SIG-M5 (cell line): ENCODE data around the gene CACYBP.
"Not testable (repeated sequence)": the region's sequence is repeated elsewhere in the genome, so short reads cannot be mapped to it uniquely, and the experiment has no call there.

Source experiments
- DNase-seq: peaks from one replicate; lab custom pipeline; 2025; lab: John Stamatoyannopoulos, UW

Gene CACYBP

DNA sequence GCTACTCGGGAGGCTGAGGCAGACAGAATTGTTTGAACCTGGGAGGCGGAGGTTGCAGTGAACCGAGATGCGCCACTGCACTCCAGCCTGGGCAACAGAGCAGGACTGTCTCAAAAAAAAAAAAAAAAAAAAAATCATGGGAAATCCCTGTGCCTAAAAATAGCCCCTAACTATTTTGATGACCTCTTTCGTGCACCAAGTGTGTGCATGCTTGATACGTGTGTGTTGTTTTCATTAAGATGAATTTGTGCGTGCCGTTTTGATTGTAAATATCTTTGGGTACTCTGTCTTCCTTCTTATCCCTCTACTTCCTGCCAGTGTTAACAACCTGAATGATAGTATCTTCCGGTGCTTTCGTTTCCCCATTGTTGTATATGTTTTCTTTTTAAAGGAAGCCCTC lies 9.8 kb downstream of the CACYBP start:
- DNase-seq, result no peak

DNA sequence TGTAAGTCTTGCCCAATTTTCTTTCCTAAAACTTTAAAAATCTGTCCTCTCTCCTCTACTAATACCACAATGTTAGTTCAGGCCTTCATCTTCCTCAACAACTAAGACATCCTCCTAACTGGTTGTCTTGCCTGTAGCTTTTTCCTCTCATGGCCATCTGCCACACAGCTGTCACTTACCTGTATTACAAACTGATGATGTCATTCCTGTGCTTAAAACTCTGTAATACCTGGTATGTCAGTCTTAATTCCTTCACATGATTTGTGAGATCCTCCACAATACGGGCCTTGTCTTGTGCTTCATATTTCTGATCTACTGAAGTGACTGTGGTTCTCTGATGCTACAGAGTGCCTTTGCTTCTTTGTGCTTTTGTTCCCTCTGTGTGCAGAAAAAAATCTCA lies 13.7 kb downstream of the CACYBP start:
- no peak for DNase-seq

DNA sequence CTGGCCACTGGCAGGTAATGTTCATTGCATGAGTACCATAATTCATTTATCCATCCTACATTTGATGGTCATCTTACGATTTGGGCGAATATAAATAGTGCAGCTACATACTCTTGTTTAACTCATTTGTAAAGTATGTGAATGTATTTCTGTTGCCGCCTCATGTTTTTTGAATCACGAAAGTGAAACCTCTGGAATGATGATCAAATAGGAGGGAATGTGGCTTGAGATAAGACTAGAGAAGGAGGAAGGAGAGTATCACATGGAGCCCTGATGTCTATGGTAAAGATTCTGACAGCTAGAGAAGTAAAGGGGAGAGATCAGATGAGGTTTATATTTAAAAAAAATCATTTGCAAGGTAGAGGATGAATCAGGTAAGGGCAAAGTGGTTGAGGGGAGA lies 15.5 kb downstream of the CACYBP start:
- DNase-seq, result no peak

DNA sequence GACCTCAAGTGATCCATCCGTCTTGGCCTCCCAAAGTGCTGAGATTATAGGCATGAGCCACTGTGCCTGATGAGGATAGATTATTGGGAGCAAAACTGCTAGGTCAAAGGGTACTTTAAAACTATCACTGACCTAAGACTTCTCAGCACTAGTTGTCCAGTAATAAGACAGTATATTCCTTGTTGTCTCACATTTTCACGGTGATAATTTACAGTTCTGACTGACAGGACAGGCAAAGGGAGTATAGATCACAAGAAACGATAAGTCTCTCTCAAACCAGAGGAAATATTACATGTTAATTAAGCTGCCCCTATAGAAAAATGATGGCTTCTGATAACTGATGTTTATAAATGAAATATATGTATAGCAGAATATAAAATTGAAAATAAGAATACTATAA lies 19.8 kb downstream of the CACYBP start:
- DNase-seq, result no peak

DNA sequence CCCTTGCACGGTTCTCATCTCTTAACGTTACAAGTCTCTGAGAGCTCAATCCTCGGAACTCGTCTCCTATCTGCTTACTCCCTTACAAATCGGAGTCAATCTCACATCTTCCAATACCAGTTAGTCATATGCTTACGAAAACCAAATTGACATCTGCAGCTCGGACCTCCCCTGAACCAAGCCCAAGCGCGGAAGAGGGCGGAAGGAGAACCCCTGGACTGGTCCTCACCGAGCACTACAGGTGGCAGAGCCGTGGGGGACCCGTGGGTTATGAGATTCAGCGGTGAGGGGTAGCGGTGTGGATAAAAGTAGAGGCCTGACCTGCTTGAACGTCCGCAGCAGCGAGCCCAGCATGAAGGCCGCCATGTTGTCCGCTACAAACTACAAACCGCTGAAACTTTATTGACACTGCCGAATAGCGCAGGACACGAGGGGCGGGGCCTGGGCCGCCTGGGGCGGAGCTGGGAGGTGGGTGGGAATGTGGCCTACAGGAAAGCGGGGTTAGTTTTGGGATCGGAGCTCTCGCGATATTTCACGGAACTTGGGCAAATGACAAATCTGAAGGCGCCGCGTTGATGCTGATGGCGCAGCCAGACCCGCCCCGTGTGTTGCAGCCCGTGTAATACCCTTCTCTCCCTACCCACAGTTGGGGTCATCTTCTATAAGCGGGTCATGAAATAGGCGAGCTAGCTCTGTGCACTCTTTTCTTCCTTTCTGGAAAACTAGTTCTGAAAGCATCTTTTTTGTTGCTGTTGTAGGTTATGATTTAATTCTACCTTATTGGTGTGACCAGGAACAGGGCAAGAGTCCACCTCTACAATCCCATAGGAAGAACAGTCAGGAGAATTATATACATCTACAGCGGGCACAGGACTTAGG lies 23.5 kb downstream of the CACYBP start, which contains the start of gene MRPS14:
MRPS14 (minus strand) TSS at position 383 of the 879 bp plus-strand sequence; CDS start at position 366, 17 bp downstream.
- peak; percentile 88 for DNase-seq

DNA sequence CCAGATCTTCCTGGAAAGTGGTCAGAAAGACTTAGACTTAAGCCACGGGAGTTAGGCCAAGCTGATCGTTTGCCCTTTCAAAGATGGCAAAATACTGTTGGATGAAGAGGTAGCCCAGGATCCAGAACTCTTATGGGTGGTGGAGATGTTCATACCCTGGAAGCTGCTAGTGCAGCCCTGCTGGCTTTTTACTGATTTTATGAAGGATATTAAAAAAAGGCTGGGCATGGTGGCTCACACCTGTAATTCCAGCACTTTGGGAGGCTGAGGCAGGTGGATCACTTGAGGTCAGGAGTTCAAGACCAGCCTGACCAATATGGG lies 24.1 kb downstream of the CACYBP start:
- not testable (repeated sequence) for DNase-seq

DNA sequence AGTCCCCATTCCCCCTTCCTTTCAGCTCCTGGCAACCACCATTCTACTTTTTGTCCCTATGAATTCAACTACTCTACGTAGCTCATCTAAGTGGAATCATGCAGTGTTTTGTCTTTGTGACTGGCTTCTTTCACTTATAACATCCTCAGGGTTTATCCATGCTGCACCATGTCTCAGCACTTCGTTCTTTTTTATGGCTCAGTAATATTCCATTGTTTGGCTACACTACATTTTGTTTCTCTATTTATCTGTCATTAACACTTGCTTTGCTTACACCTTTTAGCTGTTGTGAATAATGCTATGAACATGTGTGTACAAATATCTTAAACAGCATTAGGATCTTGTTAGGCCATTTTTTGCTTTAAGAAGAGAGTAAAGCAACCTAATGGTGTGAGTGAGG lies 25.0 kb downstream of the CACYBP start:
- DNase-seq, result no peak

DNA sequence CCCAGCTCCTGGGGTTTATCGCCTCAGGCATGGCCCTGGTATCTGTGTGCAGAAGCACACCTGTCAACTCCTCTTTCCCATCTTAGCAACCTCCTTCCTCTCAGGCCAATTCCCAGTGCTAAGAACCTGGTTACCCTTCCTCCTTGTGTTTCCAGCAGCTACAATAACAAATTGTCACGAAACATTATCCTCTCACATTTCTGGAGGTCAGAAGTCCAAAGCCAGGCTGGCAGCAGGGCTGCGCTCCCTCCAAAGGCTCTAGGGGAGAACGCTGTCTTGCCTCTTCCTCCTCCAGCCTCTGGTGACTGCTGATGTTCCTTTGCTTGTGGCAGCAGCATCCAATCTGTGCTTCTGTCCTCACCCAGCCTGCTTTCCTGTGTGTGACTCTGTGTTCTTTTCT lies 34.2 kb downstream of the CACYBP start:
- DNase-seq, result no peak

DNA sequence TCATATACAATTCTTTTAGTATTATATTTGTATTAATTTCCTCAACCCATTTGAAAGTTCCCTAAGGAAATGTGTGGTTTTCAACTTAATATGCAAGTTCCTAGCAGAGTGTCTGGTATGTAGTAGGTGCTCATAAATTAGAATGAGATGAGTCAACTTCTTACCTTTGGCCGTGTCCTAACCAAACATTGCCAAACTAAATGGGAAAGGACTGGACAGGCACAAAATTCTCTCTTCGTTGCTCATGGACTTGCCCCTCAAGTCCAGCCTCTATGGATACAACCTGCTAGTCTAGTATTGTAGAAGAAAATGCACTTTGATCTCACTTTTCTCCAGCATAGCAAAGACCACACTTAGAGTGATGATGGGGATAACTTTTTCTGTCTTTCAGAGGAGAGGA lies 35.0 kb downstream of the CACYBP start:
- DNase-seq, result no peak

DNA sequence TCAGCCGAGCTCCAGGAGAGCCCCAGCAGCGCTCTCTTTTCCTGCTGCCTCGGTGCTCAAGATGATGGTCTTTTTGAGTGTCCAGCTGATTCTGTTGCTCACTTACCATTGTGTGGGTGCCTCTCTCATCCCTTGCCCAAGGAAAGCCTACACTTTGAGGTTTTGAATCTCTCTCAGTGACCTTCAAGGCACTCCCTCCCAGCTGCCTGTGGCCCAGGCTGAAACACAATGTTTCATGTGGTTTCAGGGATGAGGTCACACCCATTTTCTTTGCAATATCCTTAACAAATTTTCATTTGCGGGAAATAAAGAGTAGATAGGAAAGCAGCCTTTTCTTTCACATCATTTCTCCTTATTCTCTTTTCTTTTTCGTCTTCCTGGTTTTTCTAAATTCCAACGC lies 36.1 kb downstream of the CACYBP start:
- DNase-seq, result no peak

DNA sequence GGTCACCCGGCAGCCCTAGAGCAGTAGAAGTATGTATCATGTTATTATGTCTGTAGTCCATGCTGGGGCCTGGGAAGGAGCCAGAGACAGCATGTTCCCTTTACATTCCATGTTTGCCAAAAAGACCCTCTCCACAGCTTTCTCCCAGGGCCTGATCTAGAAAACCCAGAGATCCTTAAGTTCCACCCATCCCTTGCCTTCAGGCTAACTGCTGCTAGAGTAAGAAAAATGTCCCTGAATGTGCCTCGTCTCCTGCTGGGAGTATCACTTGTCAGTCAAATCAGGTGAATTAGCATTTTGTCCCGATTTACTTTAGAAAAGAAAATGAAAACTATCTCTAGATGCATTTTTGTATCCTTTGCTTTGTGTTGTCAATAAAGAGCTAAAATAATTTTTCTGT lies 36.7 kb downstream of the CACYBP start:
- no peak for DNase-seq

DNA sequence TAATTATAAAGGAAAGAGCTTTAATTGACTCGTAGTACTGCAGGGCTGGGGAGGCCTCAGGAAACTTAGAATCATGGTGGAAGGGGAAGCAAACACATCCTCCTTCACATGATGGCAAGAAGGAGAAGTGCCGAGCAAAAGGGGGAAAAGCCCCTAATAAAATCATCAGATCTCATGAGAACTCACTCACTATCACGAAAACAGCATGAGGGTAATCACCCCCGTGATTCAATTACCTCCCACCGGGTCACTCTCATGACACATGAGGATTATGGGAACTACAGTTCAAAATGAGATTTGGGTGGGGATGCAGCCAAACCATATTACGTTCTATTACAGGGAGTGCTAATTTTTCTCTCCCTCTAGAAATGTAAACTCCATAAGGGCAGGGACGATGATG lies 37.7 kb downstream of the CACYBP start:
- no peak for DNase-seq

DNA sequence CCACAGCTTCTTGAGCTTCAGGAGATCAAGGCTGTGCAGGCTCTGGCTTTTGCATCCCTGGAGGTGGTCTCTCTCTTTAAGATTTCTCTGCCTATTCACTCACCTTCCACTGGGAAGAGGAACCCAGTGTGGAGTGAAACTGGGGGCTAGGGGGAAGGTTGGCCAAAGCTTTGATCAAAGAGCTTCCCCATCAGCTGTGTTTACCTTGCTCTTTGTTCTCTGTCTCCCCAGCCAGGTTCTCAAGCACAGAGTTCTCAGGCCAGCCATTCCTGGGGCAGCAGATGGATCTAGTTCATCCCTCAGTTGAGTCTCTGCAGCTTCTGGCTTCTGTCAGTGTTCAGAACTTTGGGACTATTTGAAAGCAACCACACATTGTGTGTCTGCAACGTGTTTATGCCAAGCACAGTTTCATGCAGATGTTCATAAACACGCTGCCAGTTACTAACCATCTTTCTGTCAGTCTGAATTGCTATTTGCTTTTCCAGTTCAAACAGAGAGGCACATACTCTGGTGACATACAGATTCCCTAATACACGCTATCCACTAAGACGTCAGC lies 40.7 kb downstream of the CACYBP start:
- no peak for DNase-seq

DNA sequence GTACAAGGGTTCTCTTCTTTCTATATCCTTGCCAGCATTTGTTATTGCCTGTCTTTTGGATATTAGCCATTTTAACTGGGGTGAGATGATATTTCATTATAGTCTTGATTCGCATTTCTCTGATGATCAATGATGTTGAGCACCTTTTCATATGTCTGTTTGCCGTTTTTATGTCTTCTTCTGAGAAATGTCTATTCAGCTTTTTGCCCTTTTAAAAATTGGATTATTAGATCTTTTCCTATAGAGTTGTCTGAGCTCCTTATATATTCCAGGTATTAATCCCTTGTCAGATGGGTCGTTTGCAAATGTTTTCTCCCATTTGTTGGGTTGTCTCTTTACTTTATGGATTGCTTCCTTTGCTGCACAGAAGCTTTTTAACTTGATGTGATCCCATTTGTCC lies 42.9 kb downstream of the CACYBP start:
- DNase-seq, result no peak

DNA sequence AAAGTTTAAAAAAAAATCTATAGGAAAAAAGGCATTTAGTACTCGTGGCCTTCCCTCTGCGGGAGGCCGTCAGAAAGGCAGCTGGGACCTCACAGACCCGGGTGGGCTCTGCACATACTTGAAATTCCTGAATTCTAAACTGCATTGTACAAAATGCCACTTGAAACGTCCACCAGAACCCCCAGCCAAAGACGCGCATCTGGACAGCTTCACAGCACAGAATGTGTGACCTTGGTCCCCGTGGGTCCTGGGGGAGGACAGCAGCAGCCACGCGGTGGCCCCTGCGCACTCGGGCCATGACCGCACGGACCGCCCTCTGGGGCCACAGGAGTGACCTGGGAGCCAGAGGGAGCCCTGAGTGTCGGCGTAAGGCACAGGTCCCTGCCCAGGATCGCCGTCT lies 44.1 kb downstream of the CACYBP start:
- no peak for DNase-seq

DNA sequence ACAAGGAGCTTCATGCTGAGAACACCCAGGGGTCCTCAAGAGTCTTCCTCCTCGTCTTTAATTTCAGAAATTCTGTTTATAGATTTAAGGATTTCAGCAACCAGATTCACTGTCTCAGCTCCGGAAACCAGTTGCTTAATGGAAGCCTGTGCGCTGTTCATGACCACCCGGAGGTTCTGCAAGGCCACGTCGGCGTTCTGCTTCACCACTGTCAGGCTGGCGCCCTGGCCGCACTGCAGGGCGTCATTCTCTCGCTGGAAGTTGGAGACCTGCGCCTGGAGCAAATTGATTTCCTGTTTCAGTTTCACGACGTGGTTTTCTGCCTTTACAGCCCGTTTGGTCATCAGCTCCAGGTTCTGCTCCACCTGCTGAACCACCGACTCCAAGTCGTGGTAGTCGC lies 44.8 kb downstream of the CACYBP start:
- DNase-seq, result not testable (repeated sequence)

DNA sequence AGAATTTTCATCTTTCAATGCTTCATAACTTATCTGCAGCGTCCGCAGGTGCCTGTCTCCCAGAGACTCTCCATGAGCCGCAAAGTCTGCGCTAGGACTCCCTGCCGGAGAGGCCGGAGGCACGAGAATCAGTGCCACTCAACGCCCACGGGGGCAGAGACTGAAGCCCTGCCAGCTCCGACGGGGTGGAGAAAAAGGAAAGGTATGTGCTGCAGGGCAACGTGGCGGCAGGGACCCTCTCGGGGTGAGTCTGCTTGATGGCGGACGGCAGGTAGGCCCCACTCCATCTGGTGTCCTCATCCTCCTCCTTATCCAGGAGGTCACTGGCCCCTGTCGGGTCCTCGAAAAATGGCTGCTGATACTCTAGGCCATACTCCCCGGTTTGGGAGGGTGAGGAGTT lies 45.4 kb downstream of the CACYBP start:
- no peak for DNase-seq

DNA sequence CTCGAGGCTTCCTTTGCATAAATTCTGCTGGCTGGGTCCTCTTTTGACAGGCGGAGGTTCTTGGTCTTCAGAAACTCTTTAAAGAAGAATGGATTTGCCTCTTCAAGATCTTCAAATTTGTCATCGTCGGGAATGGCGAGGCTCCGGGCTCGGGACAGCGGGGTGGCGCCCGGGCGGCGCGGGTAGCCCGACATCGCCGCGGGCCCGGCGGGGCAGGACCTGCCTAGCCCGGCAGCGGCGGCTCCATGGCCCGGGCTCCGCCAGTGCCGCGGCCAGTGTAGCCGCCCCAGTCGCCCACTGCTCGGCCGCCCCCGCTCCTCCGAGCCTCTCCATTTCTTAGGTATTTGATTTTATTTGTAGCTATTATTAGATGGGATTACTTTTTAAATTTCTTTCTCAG lies 45.8 kb downstream of the CACYBP start:
- no peak for DNase-seq

DNA sequence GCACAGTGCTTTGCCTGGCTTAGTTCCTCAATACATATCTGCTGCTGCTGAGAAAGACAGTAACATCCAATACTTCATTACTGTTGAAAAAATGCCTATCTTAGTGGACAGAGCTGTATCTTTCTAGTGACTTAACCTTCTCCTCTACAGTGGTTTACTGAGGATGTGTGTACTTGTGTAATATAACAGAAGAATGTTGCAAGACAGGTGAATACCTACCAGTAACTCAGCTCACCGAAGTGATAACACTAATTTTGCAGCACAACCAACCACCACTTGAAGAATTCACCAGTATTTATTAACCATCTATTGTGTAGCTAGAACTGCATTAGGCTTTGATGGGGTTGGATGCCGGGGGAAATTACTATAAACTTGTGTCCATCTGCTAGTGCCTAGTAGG lies 51.2 kb downstream of the CACYBP start:
- no peak for DNase-seq

DNA sequence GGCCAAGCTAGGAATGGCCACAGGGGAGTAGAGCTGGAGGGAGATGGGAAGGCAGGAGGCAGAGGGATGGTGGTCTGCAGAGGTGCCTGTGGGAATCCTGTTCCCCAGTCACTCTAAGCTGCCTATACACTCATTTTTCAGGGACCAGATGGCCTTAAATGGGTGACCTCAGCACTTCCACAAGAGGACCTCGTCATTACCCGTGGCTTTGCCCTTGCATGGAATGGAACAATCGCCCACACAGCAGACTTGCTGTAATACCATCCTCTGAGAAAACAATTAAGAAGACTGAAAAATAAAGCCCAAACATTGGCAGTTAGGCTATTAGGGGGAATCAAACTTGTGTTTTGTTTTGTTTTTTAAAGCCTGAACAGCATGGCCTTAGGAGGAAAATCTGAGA lies 55.0 kb downstream of the CACYBP start:
- no peak for DNase-seq
